NCI-H2107 (cell line): Measurements from ENCODE around the gene ABCA8.

Source experiments
- DNase-seq: peaks from one replicate; lab custom pipeline; 2025; lab: John Stamatoyannopoulos, UW

Gene ABCA8

DNA sequence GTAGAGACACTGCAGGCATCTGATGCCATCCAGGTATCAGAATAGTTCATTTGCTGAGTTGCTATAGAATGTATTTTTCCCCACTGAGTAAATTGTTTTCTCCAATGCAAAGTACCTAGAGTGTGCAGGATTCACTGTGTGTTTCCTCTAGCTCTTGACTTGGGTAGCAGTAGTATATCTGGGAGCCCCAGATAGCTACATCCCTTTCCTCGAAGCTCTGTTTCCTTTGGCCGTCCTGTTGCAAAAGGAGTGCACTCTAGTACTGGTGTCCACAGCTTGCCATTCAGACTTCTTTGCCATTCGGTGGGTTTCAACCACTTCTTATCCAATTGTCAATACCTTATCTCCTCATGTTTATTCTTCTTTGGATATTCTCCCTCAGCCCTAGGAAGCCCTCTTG is 12.8 kb downstream of the ABCA8 start:
- no peak for DNase-seq

DNA sequence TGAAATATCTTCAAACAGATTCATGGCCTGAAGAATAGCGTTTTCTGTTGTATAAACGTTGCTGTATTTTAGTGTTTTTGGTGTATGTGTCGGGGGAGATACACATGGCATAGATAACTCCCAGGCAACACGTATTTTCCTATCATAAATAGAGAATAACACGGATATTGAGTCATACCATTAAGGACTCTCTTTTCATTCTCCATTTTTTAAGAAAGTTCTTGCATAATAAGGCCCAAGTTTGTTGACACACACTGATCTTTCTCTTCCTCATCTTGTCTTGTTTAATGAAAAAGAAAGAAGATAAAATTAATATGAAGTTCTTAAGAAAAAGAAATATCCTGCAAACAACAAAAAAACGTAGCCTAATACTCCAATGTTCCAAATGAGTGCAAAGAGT is 13.4 kb downstream of the ABCA8 start:
- DNase-seq, result no peak

DNA sequence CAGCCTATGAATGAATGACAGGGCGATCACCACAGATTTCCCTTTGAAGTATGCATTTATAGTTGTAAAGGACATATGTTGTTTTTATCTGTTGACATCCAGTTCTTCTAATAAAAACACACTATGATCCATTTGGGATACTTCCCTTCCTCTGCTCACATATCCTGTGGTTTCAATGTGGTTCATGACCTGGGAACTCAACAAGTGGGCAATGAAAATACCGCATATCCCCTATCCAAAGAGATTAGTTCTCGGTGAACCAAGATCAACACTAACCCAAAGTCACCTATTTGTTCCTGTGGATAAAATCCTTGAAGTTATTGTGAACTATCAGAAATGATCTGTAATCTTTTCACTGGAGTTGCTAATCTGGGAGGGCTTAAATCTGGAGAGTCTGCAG is 16.0 kb downstream of the ABCA8 start:
- no peak for DNase-seq

DNA sequence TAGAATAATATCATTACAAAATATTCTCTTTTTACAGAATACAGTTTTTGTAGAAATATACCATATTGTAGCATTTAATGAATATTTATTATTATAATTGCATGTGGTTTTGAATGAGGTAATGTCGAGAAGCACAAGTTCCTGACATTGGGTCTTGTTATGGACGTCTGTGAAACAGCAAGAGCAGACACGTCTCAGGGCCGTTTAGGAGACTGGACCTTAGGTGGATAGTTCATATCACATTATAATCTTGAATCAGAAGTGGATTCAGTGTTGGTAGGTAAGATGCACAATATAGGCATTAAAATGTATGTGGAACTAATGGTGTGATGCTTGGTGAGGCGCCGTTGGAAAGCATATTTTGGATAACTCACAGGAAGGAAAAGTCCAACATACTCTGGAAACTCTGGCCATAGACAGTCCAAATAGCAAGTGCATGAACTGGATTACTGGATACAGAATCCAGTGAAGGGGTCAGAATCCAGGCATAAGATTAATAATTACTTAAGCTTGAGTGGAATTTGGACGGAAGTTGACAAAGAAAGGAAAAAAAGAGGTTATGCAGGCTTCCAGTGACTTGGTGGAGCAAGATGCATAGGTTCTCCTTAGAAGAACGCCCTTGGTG is 17.2 kb downstream of the ABCA8 start:
- DNase-seq, result no peak

DNA sequence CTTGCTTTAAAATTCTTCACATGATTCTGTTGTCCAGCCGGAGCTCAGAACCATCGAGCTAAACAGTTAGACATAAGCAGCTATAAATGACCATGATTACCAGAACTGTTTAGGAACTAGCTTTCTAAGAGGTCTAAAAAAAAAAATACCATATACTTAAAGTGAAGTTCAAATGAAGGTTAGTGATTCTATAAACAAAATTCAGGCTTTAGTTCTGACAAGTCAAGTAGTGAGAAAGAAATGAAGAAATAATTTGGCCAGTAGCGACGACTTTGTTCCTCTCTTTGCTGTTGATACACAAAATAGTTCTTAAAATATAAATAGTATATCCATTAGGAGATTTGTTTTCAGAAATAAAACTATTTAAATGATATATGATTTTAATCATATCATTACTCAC is 27.7 kb downstream of the ABCA8 start:
- no peak for DNase-seq

DNA sequence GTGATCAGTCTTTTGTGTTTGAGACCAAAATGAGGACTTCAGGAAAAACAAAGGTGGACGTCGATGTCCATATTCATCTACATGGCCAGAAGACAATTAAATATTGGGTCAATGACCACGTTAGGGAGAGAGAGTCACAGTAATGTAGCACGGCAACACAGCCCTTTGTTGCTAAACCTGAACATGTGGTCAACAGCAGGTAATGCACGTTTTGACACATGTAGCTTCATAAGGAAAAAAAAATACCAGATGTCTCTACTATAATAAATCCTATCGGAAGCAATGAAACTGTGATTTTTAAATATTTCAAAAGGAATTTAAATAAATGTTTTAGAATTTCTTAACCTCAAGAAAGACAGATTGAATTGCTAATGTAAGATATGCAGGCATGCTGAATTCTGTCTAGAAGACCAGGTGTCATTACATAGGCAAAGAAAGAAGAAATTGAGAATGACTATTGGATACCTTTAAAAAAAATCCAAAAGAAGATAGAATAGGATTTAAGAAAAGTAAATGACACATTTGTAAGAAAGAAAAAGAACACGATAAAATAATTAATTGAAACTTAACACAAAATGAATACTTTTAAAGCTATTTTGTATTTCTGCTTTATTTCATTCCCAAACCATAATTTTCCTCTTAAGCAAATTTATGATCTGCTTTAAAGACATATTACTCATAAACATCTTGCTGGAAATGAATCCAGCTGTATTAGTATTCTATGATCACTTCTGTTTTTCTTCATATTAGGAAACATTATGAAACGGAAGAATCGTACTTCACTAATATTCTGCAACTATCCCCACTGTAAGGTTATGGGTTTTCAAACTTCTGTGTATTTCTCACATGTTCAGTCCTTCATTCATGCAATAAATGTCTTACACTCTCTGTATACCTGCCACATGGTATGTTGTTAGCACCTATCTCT is 30.1 kb downstream of the ABCA8 start:
- no peak for DNase-seq

DNA sequence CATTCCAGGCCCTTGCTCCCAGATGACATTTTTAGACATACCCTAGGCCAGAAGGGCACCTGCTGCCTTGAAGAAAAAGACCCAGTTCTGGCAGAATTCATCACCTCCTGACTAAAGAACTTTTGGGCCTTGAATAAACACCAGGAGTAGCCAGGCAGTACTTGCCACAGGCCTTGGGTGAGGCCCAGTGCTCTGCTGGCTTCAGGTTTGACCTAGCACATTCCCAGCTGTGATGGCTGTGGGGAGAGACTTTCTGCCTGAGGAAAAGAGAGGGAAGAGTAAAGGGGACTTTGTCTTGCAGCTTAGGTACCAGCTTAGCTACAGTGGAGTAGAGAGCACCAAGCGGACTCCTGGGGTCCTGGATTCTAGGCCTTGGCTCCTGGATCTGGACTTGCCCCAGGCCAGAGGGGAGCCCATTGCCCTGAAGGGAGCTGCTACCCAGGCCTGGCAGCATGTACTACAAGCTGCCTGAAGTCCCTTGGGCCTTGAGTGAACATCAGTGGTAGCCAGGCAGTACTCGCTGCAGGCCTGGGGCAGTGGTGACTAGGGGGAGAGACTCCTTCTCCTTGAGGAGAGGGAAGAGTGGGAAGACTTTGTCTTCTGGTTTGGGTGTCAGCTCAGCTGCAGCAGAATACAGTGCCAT is 44.3 kb downstream of the ABCA8 start:
- DNase-seq, result no peak

DNA sequence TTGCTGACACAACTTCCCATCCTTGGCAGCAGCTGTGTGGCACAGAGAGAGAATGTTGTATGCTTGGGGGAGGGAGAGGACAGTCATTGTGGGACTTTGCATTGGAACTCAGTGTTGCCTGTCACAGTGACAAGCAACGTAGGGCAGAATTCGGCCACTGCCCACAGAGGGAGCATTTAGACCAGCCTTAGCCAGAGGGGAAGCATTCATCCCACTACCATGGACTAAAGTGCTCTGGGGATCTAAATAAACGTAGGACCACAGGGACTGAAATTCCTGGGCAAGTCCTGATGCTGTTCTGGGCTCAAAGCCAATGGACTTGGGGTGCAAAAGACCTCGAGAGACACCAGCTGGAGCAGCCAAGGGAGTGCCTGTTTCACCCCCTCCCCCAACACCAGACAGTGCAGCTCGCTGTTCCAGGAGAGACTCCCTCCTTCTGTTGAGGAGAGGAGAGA is 44.9 kb downstream of the ABCA8 start:
- no peak for DNase-seq

DNA sequence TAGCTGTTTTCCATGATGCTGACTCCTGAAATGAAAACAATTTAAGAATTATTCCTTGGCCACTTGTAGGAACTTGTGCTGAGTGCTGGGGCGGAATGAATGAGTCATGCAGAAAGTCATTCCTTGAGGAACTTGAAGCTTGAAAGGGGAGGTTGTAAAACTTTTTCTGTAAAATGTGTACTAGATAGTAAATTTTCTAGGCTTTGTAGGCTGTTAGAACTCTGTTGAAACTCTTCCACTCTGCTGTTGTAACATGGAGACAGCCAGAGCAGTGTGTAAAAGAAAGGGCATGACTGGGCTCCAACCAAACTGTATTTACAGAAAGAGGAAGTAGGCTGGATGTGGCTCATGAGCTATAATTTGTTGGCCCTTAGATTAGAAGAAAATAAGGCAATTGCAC is 46.1 kb downstream of the ABCA8 start:
- no peak for DNase-seq

DNA sequence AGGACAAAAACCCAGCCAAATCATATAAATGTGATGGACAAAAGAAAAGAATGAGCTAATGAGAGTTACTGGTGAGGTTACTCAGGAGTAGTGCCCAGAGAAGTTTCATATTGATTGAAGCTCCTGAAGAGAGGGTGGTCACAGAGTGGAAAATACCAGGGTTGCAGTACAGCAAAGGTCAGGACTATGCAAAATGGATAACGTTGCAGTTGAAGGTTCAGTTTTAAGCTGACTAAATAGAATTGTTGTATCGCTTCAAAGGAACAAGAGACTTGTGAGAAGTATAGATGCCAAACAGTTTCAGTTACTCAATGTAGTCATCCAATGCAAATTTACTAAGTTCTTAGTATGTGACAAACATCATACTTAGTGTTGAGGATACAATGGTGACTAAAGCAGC is 47.1 kb downstream of the ABCA8 start:
- no peak for DNase-seq

DNA sequence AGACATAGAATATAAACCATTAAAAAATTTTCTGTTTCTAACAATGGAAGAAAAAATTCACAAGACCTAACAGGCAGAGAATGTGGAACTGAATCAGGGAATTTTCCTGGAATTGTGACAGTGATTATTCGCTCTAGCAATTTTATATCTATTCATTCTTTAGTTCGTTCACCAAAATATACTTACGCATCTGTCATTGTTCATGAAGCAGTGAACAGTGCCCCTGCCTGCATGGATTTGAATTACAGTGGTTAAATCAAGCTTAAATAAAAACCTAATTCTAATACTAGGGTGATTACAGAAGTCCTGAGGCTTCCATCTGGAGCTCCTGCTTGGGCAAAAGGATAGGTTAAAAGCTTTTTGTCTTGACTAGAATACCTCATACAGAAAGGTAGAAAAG is 48.6 kb downstream of the ABCA8 start:
- no peak for DNase-seq

DNA sequence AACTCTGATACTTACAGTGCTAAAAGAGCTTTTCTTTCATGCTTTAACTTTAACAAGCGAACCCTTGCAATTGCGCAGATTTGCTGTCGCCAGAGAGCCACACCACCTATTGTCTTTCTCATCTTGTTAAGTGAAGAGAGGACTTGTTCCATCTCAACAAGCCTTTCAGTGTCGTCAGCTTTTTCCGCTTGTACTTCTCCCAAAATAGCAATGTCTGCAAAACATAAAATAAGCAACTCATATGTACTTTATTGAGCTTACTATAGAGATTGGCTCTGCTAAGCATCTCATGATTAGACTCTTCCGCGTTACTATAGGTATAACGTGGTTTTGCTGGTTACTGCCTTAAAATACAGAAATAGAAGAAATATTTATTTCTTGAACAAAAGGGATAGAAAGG is 51.9 kb downstream of the ABCA8 start:
- DNase-seq, result no peak

DNA sequence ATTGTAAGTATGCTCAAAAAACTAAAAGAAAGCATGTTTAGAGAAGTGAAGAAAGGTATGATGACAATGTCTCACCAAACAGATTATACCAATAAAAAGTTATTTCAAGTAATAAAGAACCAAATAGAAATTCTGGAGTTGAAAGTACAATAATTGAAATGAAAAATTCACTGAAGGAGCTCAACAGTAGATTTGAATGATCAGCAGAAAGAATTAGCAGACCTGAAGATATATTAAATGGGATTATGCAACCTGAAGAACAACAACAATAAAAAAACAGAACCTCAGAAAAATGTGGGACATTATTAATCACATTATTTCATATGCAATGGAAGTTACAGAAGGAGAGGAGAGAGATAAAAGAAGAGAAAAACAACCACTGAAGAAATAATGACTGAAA is 57.6 kb downstream of the ABCA8 start:
- DNase-seq, result no peak

DNA sequence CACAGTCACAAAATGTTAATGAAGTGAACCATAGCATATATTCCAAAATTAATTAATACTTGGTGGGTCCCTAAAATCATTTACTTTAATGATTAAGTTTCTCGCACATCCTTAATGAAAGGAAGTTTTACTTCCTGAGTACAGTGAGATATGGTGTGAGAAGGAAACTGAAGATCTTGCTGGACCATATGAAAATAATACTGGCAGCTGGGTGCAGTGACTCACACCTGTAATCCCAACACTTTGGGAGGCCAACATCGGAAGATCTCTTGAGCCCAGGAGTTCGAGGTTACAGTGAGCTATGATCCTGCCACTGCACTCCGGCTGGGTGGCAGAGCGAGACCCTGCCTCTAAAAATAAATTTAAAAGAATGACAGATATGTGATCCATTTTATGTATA is 62.5 kb downstream of the ABCA8 start:
- DNase-seq, result no peak

DNA sequence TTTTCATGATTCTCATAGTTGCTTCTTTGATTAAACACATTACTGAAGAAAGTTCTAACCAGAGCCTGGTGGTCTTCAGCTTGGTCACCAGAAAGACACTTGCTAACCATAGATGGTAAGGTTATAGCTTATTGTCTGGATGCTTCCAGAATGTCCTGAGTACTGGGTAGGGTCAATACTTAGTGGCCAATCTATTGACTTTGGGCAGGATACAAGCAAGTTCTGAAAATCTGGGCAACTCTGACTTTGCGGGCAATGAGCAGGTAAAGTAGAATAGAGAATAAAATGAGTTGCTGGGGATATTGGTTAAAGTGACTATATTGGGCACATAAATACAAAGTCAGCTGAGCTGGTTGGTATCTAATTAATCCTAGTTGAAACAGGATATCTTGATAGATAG is 63.0 kb downstream of the ABCA8 start:
- DNase-seq, result no peak

DNA sequence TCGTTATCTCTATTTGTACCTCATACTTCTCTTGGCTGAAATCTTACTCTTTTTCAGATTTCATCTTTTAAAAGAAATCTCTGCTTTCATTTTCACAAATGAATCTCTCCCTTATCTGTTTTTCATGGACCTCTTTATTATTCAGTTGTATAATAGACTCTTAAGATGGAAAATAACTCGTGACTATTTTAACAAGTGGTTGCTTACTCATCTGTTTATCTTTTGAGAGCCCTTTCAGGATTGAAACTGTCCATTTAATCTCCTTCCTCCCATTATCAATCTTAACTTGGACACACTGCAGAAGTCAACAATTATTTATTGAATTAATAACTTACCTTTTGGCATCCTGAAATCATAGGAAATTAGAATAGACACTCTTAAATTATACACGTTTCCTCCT is 68.8 kb downstream of the ABCA8 start:
- DNase-seq, result no peak

DNA sequence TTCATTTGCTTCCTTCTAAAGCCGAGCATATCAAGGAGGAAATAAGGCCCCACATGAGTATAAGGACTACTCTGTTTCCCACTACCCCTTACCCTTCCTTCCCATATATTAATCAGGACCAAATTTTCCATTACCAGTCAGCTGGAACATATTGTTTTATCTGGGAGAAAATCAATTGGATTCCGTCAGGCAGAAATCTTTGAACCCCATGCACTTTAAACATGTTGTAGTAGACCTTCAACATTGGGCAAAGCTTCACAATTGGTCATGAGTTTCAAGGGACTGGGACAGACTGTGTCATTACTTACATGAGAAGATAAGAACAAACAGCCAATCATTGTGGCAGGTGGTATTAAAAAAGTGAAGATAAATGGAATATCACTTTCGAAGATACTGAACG is 70.3 kb downstream of the ABCA8 start:
- no peak for DNase-seq

DNA sequence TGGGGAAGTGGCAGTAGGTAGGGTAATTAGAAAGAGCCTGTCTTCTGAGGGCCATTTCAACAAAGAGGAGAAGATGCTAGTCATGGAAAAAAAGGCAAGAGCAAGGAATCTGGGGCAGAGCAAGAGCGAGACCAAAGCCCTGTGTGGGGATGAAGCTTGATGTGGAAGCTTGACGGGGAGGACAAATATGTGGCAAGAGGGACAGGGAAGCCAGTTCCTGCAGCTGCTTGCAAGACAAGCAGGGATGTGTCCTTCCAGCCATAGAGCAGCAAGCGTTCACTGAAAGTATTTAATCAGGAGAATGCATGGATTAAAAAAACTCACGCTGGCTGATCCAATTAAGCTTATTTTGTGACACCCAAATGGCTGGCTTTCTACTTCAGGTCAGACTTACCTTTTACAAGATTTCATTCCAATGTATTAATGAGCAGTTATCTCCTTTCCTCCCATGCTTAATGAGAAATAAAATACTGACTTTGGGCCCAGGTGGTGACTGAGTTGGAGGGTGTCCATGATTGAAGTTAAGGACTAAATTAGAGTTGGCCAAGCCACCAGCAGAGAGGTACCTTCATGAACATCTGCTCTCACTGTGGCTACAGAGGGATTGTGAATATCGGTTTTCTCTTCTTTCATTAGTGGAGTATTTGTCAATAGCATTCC is 76.8 kb downstream of the ABCA8 start:
- no peak for DNase-seq

DNA sequence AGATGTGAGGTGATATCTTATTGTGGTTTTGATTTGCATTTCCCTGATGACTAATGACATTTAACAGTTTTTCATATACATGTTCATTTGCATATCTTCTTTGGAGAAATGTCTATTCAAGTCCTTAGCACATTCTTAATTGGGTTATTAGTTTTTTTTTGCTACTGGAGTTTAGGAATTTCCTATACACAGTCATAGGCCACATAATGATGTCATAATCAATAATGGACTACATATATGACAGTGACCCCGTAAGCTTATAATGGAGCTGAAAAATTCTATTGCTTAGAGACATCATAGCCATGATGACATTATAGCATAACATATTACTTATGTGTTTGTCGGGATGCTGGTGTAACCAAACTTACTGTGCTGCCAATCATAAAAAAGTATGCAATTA is 83.7 kb downstream of the ABCA8 start:
- no peak for DNase-seq

DNA sequence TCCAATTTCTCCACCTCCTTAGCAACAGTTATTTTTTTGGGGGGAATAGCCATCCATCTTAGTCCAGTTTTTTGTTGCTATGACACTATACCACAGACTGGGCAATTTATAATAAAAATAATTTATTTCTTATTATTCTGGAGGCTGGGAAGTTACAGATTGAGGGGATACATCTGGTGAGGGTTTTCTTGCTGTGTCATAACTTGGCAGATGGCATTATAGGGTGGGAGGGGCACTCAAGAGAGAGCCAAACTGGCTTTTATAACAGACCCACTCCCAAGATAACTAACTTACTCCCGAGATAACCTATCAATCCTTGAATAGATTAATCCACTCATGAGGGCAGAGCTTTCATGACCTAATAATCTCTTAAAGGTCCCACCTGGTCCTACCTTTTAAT is 84.2 kb downstream of the ABCA8 start:
- no peak for DNase-seq

DNA sequence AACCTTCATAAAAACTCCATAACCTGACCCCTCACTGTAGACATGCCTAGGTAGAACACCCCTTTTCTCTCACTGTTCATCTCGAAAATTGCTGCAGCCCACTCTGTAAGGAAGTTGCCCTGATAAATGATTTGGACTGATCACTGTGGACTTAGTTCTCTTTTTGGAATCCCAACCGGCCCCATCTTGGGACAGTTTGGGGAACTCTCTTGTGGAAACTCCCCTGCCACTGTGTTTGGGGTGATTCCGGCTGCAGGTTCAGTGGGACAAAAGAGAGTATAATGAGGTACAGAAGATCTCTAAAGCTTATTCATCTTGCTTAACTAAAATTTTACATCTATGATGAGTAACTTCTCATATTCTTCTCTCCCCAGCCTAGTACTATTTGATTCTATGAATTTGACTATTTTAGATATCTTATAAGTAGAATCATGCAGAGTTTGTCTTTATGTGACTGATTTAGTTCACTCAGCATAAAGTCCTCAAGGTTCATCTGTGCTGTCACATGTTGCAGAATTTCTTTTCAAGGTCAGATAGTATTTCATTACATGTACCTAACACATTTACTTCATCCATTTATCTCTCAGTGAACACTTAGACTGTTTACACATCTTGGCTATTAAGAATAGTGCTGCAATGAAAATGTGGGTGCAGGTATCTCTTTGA is 84.9 kb downstream of the ABCA8 start:
- DNase-seq, result no peak

DNA sequence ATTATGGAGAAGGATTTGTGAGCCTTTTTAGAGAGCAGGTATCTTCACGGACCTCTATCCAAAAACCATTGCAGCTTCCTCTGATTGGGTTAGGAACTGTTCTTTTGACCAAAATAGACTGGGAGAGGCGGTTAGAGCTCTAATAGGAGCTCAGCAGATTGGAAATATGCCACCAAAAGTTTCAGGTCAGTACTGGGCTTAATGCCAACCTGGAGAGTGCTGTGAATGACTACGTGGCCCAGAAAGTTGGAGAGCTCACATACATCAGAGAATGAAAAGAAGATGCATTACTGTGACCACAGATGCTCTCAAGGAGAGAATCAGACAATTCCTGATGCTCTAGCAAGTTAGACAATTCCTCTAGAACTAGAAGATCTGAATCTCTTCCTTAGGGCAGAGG is 86.5 kb downstream of the ABCA8 start:
- DNase-seq, result no peak
